Left ventricle myocardium inferior (tissue), 1 donor: Measurements from ENCODE around the gene STIMATE. TPM values are rescaled to one million over a fixed set of nuclear protein-coding genes. Genes with fewer than 3 reads are reported as not detected.

ENCODE experiments used
- DNase-seq: peaks from one replicate; pipeline ENCODE4 v3.0.0-alpha.2; 2020
- H3K27ac ChIP-seq: fragments of 200-600 bp; replicated peaks from 2 replicates; pipeline ENCODE4 v1.8.0; 2021
- H3K27me3 ChIP-seq: fragments of 200-600 bp; 2 replicates; pipeline ENCODE4 v1.8.0; 2021; ENCODE audit warnings: low read depth
- H3K36me3 ChIP-seq: fragments of 200-600 bp; 2 replicates; pipeline ENCODE4 v1.8.0; 2021
- H3K4me1 ChIP-seq: fragments of 200-600 bp; 2 replicates; pipeline ENCODE4 v1.8.0; 2021
- H3K4me3 ChIP-seq: fragments of 200-600 bp; 2 replicates; pipeline ENCODE4 v1.8.0; 2021; ENCODE audit warnings: mild to moderate bottlenecking, moderate library complexity
- H3K9me3 ChIP-seq: fragments of 200-600 bp; replicated peaks from 2 replicates; pipeline ENCODE4 v1.8.0; 2021
- intact Hi-C: fragments of 100-400 bp; cut with micrococcal nuclease; formaldehyde crosslinking; loops from one replicate; pipeline ENCODE4 v1.11.0; 2022
- total RNA-seq: library from RNA; stranded (reverse); fragmentation: NEBNext Ultra II Directional; extraction: Animal tissue kit (Norgen Biotek cat#: 25700); gene quantifications from one replicate; pipeline ENCODE4 v1.2.1, GENCODE V29; 2021
- TF ChIP-seq, protein P1 (sequence below): fragments of 200-600 bp; IDR thresholded peaks from 2 replicates; pipeline ENCODE4 v1.8.0; 2021; ENCODE audit warnings: antibody characterized with exemption, mild to moderate bottlenecking, borderline replicate concordance
- donor health status: DM: no; HTN: yes; CAD: no; lungs with severe emphysema.

Gene STIMATE
- total RNA-seq, 1 donor from 2014 or later, result 6.3 TPM

DNA sequence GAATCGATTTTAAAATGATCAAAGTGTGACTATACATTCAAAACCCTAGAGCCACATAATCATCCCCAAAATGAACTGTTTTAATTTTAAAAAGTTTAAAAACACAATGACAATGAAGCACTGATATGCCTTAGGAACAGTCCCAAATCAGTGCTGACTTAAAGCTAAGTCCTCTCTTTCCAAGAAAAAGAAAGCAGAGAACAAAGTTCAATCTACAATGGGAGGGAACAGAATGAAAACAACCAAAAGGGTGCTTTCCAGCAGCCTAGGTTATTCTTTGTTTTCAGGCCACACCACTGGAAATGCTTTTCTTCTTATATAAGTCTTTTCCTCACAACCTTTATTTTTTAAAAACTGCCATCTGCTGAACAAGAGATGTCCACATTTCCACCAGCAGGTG, 7.2 kb upstream of the STIMATE start:
- intact Hi-C loops, result no loop called here
- Histone ChIP-seq H3K9me3 (no peaks in the 10 kb centered on the region), H3K4me3 (no peak overlapping the region), H3K36me3 (peaks cover 29% of the 10 kb centered on the region), H3K27me3 (no peaks in the 10 kb centered on the region), H3K4me1 (no peaks in the 10 kb centered on the region), H3K27ac (no peak overlapping the region)
- no peak for DNase-seq
- TF ChIP-seq, protein P1, sequence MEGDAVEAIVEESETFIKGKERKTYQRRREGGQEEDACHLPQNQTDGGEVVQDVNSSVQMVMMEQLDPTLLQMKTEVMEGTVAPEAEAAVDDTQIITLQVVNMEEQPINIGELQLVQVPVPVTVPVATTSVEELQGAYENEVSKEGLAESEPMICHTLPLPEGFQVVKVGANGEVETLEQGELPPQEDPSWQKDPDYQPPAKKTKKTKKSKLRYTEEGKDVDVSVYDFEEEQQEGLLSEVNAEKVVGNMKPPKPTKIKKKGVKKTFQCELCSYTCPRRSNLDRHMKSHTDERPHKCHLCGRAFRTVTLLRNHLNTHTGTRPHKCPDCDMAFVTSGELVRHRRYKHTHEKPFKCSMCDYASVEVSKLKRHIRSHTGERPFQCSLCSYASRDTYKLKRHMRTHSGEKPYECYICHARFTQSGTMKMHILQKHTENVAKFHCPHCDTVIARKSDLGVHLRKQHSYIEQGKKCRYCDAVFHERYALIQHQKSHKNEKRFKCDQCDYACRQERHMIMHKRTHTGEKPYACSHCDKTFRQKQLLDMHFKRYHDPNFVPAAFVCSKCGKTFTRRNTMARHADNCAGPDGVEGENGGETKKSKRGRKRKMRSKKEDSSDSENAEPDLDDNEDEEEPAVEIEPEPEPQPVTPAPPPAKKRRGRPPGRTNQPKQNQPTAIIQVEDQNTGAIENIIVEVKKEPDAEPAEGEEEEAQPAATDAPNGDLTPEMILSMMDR, result no peak

DNA sequence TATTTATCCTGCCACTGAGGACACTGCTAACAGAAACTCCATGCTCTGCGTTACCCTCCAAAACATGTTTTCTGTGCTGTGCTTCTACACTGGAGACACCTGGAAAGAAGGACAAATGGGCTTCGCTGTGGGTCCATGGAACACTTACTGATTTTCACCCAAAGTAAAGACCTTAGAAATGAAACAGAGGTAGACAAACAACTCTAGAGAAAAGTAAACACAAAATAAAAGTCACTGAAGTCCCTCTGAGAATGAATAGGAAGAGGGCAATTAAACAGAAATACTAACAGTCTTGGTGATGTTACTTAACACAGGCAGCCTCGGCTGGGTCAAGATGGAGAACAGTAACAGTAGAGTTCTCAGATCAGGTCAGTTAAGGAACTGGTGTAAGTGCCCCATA, 6.7 kb upstream of the STIMATE start:
- Histone ChIP-seq H3K4me3 (no peak overlapping the region), H3K36me3 (peaks cover 29% of the 10 kb centered on the region), H3K4me1 (no peaks in the 10 kb centered on the region), H3K27ac (no peak overlapping the region), H3K27me3 (no peaks in the 10 kb centered on the region), H3K9me3 (no peaks in the 10 kb centered on the region)
- DNase-seq, result no peak
- TF ChIP-seq, protein P1, result no peak
- intact Hi-C loops, result no loop called here

DNA sequence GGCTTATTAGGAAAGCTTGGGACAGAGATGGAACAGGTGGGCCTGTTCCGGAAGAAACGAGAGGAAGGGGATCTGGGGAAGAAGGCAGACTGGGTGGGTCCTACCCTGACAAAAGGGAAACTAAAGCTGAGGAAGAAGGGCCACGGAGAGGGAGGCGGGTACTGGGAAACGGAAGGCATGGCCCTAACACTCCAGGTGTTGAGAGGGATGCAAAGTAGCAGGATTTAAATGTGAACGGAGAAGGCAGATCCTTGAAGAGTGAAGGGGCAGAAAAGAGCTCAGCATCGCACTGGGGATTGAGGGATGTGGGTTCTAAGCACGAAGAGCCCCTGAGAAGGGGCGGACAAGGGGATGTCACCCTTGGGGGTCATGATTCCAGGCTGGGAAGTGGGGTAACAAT, 735 bp downstream of the STIMATE start:
- DNase-seq, result no peak
- no peaks in the 10 kb centered on the region for H3K36me3 ChIP-seq
- peak overlapping the region; percentile 86 for H3K4me3 ChIP-seq
- no peaks in the 10 kb centered on the region for H3K9me3 ChIP-seq
- no peaks in the 10 kb centered on the region for H3K27me3 ChIP-seq
- intact Hi-C loops, result no loop called here
- TF ChIP-seq, protein P1, result no peak
- H3K4me1 ChIP-seq, result peaks cover 64% of the 10 kb centered on the region
- peak overlapping the region; percentile 81 for H3K27ac ChIP-seq

DNA sequence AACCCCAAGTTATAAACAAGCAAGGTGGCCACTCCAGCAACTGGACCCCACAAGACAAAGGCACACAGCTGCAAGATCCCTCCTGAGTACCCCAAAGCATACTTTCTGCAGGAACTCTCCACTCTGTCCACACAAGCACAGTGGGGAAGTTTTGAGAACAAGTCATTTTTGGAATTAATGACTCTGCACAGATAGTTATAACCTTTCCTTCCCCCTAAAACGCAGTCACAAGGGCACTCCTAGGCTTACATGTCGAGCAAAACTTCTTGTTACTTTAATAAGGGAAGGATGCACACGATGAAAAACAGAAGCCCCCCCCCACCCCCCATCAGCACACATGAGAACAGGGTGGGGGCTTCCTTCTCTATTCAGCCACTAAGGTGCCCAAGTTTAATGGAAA, 1.2 kb downstream of the STIMATE start:
- Histone ChIP-seq H3K9me3 (no peaks in the 10 kb centered on the region), H3K4me3 (peak overlapping the region; percentile 86), H3K36me3 (no peaks in the 10 kb centered on the region), H3K4me1 (peaks cover 69% of the 10 kb centered on the region), H3K27ac (peak overlapping the region; percentile 81), H3K27me3 (no peaks in the 10 kb centered on the region)
- intact Hi-C loops, result no loop called here
- TF ChIP-seq, protein P1, result no peak
- DNase-seq, result no peak

DNA sequence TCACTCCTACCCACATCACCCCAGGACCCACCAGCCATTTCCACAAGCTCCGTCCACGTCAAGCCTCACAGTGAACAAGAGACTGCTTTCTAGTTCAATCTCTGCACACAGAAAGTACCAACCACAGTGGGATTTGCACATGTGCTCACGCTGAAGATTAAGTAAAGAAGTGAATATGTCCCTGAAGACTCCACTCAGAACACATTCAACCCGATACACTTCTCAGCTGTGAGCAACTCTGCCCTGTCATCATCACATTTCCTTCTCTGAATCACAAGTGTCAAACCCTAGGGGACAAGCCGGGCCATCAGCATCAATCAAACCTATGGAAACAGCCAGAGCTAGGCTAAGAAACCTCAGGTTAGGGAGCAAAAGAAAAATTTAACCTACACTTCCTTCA, 1.9 kb downstream of the STIMATE start:
- intact Hi-C loops, result no loop called here

More for the DNA sequence above, 1.9 kb downstream of the STIMATE start:
- no peak for DNase-seq
- Histone ChIP-seq H3K27me3 (no peaks in the 10 kb centered on the region), H3K4me1 (peaks cover 71% of the 10 kb centered on the region), H3K27ac (no peak overlapping the region), H3K36me3 (no peaks in the 10 kb centered on the region), H3K9me3 (no peaks in the 10 kb centered on the region), H3K4me3 (peak overlapping the region; percentile 86)
- TF ChIP-seq, protein P1, result no peak
